AG09319 (cell line): ENCODE measurements around the gene NLRC3.

Experiments used
- DNase-seq: peaks from one replicate; pipeline ENCODE4 v3.0.0-alpha.2; 2010; ENCODE audit warnings: low read depth; ENCODE audit errors: extremely low read depth
- CTCF ChIP-seq: IDR thresholded peaks from 2 replicates; pipeline ENCODE4 v1.5.1; 2011; ENCODE audit warnings: low read depth, mild to moderate bottlenecking, inconsistent platforms, low read length, moderate library complexity

Gene NLRC3

GRCh38 chr16:3554351-3554928, 22.8 kb downstream of the NLRC3 start:
- no peak for TF ChIP-seq CTCF
- no peak for DNase-seq

- no peak for DNase-seq
- no peak for TF ChIP-seq CTCF
These were observed 23.9 kb downstream of the NLRC3 start for GRCh38 chr16:3553138-3553923.

- DNase-seq, result no peak
- no peak for TF ChIP-seq CTCF
These were observed 26.1 kb downstream of the NLRC3 start for GRCh38 chr16:3550851-3551847.

GRCh38 chr16:3549906-3550305, 27.3 kb downstream of the NLRC3 start:
- TF ChIP-seq CTCF, result no peak
- DNase-seq, result no peak

- DNase-seq, result no peak
- no peak for TF ChIP-seq CTCF
These were observed 28.3 kb downstream of the NLRC3 start for GRCh38 chr16:3548859-3549258.

- no peak for TF ChIP-seq CTCF
- no peak for DNase-seq
These were observed 28.8 kb downstream of the NLRC3 start for GRCh38 chr16:3548445-3548844.
